B cell (primary cell): ENCODE measurements around the gene MBOAT1. TPM values are rescaled to one million over a fixed set of nuclear protein-coding genes. Genes with fewer than 3 reads are reported as not detected.

Experiments used
- ATAC-seq: fragments of 200-7000 bp; cut with Tn5 transposase; one replicate; pipeline ENCODE4 v1.10.0; 2021; ENCODE audit warnings: low read depth, mild to moderate bottlenecking, moderate number of reproducible peaks, moderate library complexity
- CTCF ChIA-PET: fragments of 350-600 bp; sonication (Branson Sonifier 250); formaldehyde crosslinking; loops from one replicate; lab custom pipeline; 2021; ENCODE audit warnings: antibody characterized with exemption, inconsistent platforms; lab: Charles Lee
- POLR2A ChIA-PET: fragments of 350-600 bp; sonication (Branson Sonifier 250); formaldehyde crosslinking; loops from one replicate; lab custom pipeline; 2021; ENCODE audit warnings: antibody characterized with exemption; lab: Charles Lee
- DNase-seq: peaks from one replicate; pipeline ENCODE4 v3.0.0; 2013
- H2AFZ ChIP-seq: 2 replicates; pipeline ENCODE4 v1.6.1; 2012; ENCODE audit warnings: mild to moderate bottlenecking, low read depth, low read length; ENCODE audit not compliant: insufficient read depth, poor library complexity, severe bottlenecking
- H3K27ac ChIP-seq, 2 donors: 1 replicate in 1 of 2; 2 replicates in 1 of 2; pipeline ENCODE4 v1.5.1; 2012 to 2013; ENCODE audit warnings: low read length in 2 of 2, mild to moderate bottlenecking in 2 of 2, moderate library complexity in 1 of 2
- H3K27me3 ChIP-seq, 4 experiments: fragments of 200-600 bp in 1 of 4; sonication (generic) in 1 of 4; replicated peaks in 1 of 4; 1 replicate in 2 of 4; 2 replicates in 2 of 4; pipeline versions ENCODE4 v1.6.1 to v1.7.0; 2013 to 2016; ENCODE audit warnings: low read length in 3 of 4, mild to moderate bottlenecking in 2 of 4, mixed read lengths in 1 of 4, moderate library complexity in 1 of 4; ENCODE audit not compliant: insufficient read depth in 4 of 4, control insufficient read depth in 3 of 4; ENCODE audit errors: control extremely low read depth in 1 of 4
- H3K36me3 ChIP-seq, 2 experiments: replicated peaks in 1 of 2; 1 replicate in 1 of 2; 2 replicates in 1 of 2; pipeline versions ENCODE4 v1.6.1 to v1.7.1; 2013; ENCODE audit warnings: low read length in 1 of 2; ENCODE audit not compliant: insufficient read depth in 2 of 2, control insufficient read depth in 1 of 2; ENCODE audit errors: control extremely low read depth in 1 of 2, extremely low read depth in 1 of 2
- H3K4me1 ChIP-seq, 2 donors: fragments of 200-600 bp in 1 of 2; sonication (generic) in 1 of 2; 1 replicate in 1 of 2; 2 replicates in 1 of 2; pipeline versions ENCODE4 v1.5.1 to v1.6.1; 2013 to 2017; ENCODE audit warnings: low read length in 2 of 2; ENCODE audit not compliant: control insufficient read depth in 2 of 2, insufficient read depth in 2 of 2
- H3K4me2 ChIP-seq: replicated peaks from 2 replicates; pipeline ENCODE3; 2012; ENCODE audit warnings: mild to moderate bottlenecking, low read depth, low read length; ENCODE audit not compliant: poor library complexity, severe bottlenecking
- H3K4me3 ChIP-seq, 5 experiments: fragments of 200-600 bp in 1 of 5; sonication (generic) in 1 of 5; 1 replicate in 3 of 5; 2 replicates in 2 of 5; pipeline versions ENCODE4 v1.5.1 to v1.7.0; 2011 to 2016; ENCODE audit warnings: low read length in 4 of 5, mild to moderate bottlenecking in 4 of 5, low read depth in 2 of 5, control low read depth in 1 of 5, moderate library complexity in 1 of 5; ENCODE audit not compliant: insufficient read depth in 1 of 5; ENCODE audit errors: control extremely low read depth in 1 of 5, extremely low read depth in 1 of 5
- H3K79me2 ChIP-seq: fragments of 200-600 bp; sonication (generic); one replicate; pipeline ENCODE4 v1.6.0; 2016; ENCODE audit warnings: low read length; ENCODE audit not compliant: control insufficient read depth, insufficient read depth
- H3K9ac ChIP-seq: fragments of 200-600 bp; sonication (generic); 2 replicates; pipeline ENCODE4 v1.6.1; 2017; ENCODE audit warnings: mild to moderate bottlenecking, low read length, moderate library complexity
- H3K9me3 ChIP-seq, 3 donors: one replicate each; pipeline versions ENCODE4 v1.6.1 to v1.7.1; 2013; ENCODE audit warnings: low read length in 2 of 3; ENCODE audit not compliant: control insufficient read depth in 2 of 3, insufficient read depth in 1 of 3; ENCODE audit errors: control extremely low read depth in 1 of 3
- H4K20me1 ChIP-seq: 2 replicates; pipeline ENCODE4 v1.6.0; 2012; ENCODE audit warnings: mild to moderate bottlenecking, low read length; ENCODE audit not compliant: insufficient read depth, control insufficient read depth, poor library complexity, severe bottlenecking
- H3K27ac Mint-ChIP-seq: one replicate; pipeline ENCODE4 v1.8.0; 2021; ENCODE audit warnings: mixed read lengths
- H3K27me3 Mint-ChIP-seq: one replicate; pipeline ENCODE4 v1.8.0; 2021; ENCODE audit warnings: mixed read lengths
- H3K4me1 Mint-ChIP-seq: one replicate; pipeline ENCODE4 v1.8.0; 2021; ENCODE audit warnings: mixed read lengths
- H3K4me3 Mint-ChIP-seq: one replicate; pipeline ENCODE4 v1.8.0; 2021; ENCODE audit warnings: mixed read lengths
- H3K9me3 Mint-ChIP-seq: one replicate; pipeline ENCODE4 v1.8.0; 2022; ENCODE audit warnings: mixed read lengths; ENCODE audit not compliant: insufficient read depth
- EZH2 ChIP-seq: IDR thresholded peaks from 2 replicates; pipeline ENCODE4 v1.6.1; 2012; ENCODE audit warnings: borderline replicate concordance, low read depth, mild to moderate bottlenecking, moderate library complexity, low read length; ENCODE audit not compliant: insufficient read depth, poor library complexity, severe bottlenecking
- WGBS: methylation state at CpG from one replicate; pipeline ENCODE4 v1.1.5; 2013; ENCODE audit warnings: missing lambda C conversion rate; ENCODE audit not compliant: insufficient coverage; 5-methylcytosine and 5-hydroxymethylcytosine counted together
- intact Hi-C: fragments of 100-400 bp; cut with micrococcal nuclease; formaldehyde crosslinking; loops from one replicate; pipeline ENCODE4 v1.10.0; 2022
- polyA plus RNA-seq: library from polyadenylated mRNA; depleted of rRNA; stranded (reverse); fragments of >200 nt; gene quantifications from 2 replicates; pipeline ENCODE4 v1.2.3, GENCODE V29; 2012
- total RNA-seq, 2 donors: library from RNA; stranded (reverse); fragments of 120-200 nt in 1 of 2; gene quantifications; 1 replicate in 1 of 2; 2 replicates in 1 of 2; pipeline versions ENCODE4 v1.2.3 to v1.2.4, GENCODE V29; 2013 to 2022
- TF ChIP-seq, protein P1 (sequence below): fragments of 200-600 bp; IDR thresholded peaks from one replicate; pipeline ENCODE4 v1.8.0; 2022; ENCODE audit warnings: antibody characterized with exemption, mild to moderate bottlenecking

Gene MBOAT1
- total and polyA plus RNA-seq, 2 donors (not counting 1 experiment from before 2014, with no cell fraction given), result 5.4 to 8.1 TPM

- H3K27me3 Mint-ChIP-seq, result peaks cover 6% of the 10 kb centered on the region
- ATAC-seq, result no peak
These were observed 125.3 kb downstream of the MBOAT1 start for GRCh38 chr6:20086992-20087391.

GRCh38 chr6:20085817-20086216 is 126.5 kb downstream of the MBOAT1 start:
- no peak overlapping the region for H3K4me3 Mint-ChIP-seq
- Histone ChIP-seq H4K20me1 (no peaks in the 10 kb centered on the region), H3K4me1 (no peaks in the 10 kb centered on the region), H3K36me3 (no peaks in the 10 kb centered on the region), H3K9me3 (peaks cover 0 to 7% (median 3%) of the 10 kb centered on the region in 3 donors), H3K79me2 (no peaks in the 10 kb centered on the region), H3K27ac (no peak overlapping the region), H3K9ac (no peak overlapping the region), H2AFZ (no peak overlapping the region), H3K4me3 (no peak overlapping the region), H3K4me2 (no peak overlapping the region), H3K27me3 (no peaks in the 10 kb centered on the region)
- ChIA-PET POLR2A (no interaction called here), CTCF (no interaction called here)
- DNase-seq (no peak), ATAC-seq (no peak)
- TF ChIP-seq, protein P1, sequence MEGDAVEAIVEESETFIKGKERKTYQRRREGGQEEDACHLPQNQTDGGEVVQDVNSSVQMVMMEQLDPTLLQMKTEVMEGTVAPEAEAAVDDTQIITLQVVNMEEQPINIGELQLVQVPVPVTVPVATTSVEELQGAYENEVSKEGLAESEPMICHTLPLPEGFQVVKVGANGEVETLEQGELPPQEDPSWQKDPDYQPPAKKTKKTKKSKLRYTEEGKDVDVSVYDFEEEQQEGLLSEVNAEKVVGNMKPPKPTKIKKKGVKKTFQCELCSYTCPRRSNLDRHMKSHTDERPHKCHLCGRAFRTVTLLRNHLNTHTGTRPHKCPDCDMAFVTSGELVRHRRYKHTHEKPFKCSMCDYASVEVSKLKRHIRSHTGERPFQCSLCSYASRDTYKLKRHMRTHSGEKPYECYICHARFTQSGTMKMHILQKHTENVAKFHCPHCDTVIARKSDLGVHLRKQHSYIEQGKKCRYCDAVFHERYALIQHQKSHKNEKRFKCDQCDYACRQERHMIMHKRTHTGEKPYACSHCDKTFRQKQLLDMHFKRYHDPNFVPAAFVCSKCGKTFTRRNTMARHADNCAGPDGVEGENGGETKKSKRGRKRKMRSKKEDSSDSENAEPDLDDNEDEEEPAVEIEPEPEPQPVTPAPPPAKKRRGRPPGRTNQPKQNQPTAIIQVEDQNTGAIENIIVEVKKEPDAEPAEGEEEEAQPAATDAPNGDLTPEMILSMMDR, result no peak
- TF ChIP-seq EZH2, result no peak
- 91% methylated on average over 2 of the region's 2 CpGs for WGBS
- peaks cover 2% of the 10 kb centered on the region for H3K9me3 Mint-ChIP-seq
- no peaks in the 10 kb centered on the region for H3K4me1 Mint-ChIP-seq
- H3K27me3 Mint-ChIP-seq, result peaks cover 6% of the 10 kb centered on the region
- H3K27ac Mint-ChIP-seq, result no peak overlapping the region
- intact Hi-C loops, result no loop called here

More at GRCh38 chr6:20086992-20087391, 125.3 kb downstream of the MBOAT1 start:
- no peak overlapping the region for H3K9ac ChIP-seq
- H3K27me3 ChIP-seq, result no peaks in the 10 kb centered on the region
- H3K4me2 ChIP-seq, result no peak overlapping the region
- no peak for DNase-seq
- intact Hi-C loops, result no loop called here
- no peak overlapping the region for H3K4me3 ChIP-seq
- no peak overlapping the region for H3K27ac ChIP-seq
- H2AFZ ChIP-seq, result no peak overlapping the region
- Mint-ChIP-seq H3K27ac (no peak overlapping the region), H3K9me3 (peaks cover 2% of the 10 kb centered on the region), H3K4me1 (no peaks in the 10 kb centered on the region), H3K4me3 (no peak overlapping the region)
- no peaks in the 10 kb centered on the region for H3K36me3 ChIP-seq
- ChIA-PET POLR2A (no interaction called here), CTCF (no interaction called here)
- no peaks in the 10 kb centered on the region for H3K79me2 ChIP-seq
- TF ChIP-seq EZH2, result no peak
- TF ChIP-seq, protein P1, result no peak
- H3K4me1 ChIP-seq, result no peaks in the 10 kb centered on the region
- H4K20me1 ChIP-seq, result no peaks in the 10 kb centered on the region
- H3K9me3 ChIP-seq, result peaks cover 0 to 7% (median 3%) of the 10 kb centered on the region in 3 donors
